ENCODE data around the gene CGNL1. TPM values are rescaled to one million over a fixed set of nuclear protein-coding genes. Genes with fewer than 3 reads are reported as not detected.

Gene CGNL1
- total RNA-seq, 2 donors from 2014 or later, result 82.6 to 98.0 TPM

DNA sequence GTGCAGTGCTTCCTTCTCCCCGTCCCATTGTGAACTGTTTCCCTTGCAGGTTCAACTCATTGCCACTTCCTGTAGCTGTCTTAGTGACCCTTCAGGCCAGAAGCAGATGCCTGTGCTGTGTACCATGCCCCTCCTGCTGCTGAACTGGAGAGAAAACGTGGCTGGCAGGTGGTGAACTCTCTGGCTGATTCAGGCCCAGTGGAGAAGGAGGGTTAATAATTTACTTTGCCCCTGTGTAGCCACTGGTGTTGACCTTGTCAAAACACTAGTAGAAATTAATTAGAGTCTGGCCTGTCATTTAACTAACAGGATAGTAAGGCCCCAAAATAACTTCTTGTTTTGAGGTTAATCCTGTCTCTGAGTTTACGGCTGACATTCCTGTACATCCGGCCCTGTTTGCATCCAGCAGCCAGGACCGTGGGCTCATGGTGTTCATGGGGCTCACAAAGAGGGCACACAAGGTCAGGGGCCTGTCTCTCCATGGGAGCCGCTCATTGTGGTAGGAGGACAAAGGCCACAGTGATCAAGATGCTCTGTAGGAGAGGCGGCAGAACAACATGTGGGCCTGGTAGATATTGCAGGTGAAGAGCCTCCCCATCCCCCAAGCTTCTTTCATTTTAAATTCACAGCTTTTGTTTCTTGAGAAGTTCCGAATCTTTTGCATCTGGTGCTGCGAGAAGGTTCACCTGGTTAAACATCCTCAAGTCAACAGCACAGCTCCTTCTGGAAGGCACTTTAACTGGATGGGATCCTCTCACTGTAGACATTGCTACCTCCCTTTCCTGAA lies 101.6 kb downstream of the CGNL1 start:
- peak; percentile 76 for DNase-seq

DNA sequence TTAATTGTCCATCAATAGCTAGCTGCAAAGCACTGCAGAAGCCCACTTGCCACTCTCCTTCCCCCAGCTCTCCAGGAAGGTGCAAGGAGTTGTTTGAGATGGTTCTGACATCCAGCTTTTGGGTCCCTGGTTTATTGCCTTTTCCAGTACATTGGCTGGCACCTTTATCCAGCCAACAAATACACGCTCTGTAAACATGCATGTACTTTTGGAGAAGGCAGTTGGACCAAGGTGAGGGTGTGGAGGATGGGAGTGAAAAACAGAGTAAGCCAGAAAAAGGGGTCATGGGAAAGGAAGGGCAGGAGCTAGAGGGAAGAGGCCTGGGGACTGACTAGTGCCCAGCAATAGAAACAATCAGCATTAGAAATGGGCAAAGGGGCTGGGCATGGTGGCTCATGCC lies 102.7 kb downstream of the CGNL1 start:
- peaks cover 78% of the 10 kb centered on the region for H3K36me3 ChIP-seq (ENCODE audit: control insufficient read depth, insufficient read depth, low read length)
- TF ChIP-seq, protein P1, sequence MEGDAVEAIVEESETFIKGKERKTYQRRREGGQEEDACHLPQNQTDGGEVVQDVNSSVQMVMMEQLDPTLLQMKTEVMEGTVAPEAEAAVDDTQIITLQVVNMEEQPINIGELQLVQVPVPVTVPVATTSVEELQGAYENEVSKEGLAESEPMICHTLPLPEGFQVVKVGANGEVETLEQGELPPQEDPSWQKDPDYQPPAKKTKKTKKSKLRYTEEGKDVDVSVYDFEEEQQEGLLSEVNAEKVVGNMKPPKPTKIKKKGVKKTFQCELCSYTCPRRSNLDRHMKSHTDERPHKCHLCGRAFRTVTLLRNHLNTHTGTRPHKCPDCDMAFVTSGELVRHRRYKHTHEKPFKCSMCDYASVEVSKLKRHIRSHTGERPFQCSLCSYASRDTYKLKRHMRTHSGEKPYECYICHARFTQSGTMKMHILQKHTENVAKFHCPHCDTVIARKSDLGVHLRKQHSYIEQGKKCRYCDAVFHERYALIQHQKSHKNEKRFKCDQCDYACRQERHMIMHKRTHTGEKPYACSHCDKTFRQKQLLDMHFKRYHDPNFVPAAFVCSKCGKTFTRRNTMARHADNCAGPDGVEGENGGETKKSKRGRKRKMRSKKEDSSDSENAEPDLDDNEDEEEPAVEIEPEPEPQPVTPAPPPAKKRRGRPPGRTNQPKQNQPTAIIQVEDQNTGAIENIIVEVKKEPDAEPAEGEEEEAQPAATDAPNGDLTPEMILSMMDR (conservative IDR thresholded peaks at IDR 0.05), result no peak
- H3K9me3 Mint-ChIP-seq, result no peaks in the 10 kb centered on the region
- H3K4me3 Mint-ChIP-seq, result no peak overlapping the region
- H3K4me1 Mint-ChIP-seq, result peaks cover 47% of the 10 kb centered on the region
- H3K4me1 ChIP-seq (ENCODE audit: control insufficient read depth, insufficient read depth, low read length), result peaks cover 22% of the 10 kb centered on the region
- H3K4me3 ChIP-seq (ENCODE audit: low read length), result no peak overlapping the region
- H3K36me3 Mint-ChIP-seq (ENCODE audit: low read depth), result peaks cover 54% of the 10 kb centered on the region
- no peak for DNase-seq
- H3K9ac ChIP-seq (ENCODE audit: extremely low read depth, low read length, poor library complexity, severe bottlenecking), result no peak overlapping the region
- H3K27me3 ChIP-seq (ENCODE audit: control insufficient read depth, insufficient read depth, low read length, poor library complexity, severe bottlenecking), result no peaks in the 10 kb centered on the region
- WGBS, 2 experiments (ENCODE audit: insufficient coverage in 1 of 2, insufficient read length in 1 of 2), result 80 to 100% methylated on average over 1 of the region's 1 CpG
- no peaks in the 10 kb centered on the region for H3K27me3 Mint-ChIP-seq (ENCODE audit: insufficient read depth)
- H3K27ac ChIP-seq (ENCODE audit: low read depth, low read length), result no peak overlapping the region
- peaks cover 11% of the 10 kb centered on the region for H3K9me3 ChIP-seq (ENCODE audit: control insufficient read depth, low read length)
- peak overlapping the region; percentile 11 for H3K27ac Mint-ChIP-seq

More for the DNA sequence above, 101.6 kb downstream of the CGNL1 start:
- H3K36me3 ChIP-seq (ENCODE audit: control insufficient read depth, insufficient read depth, low read length), result peaks cover 76% of the 10 kb centered on the region
- Mint-ChIP-seq H3K9me3 (no peaks in the 10 kb centered on the region), H3K27me3 (ENCODE audit: insufficient read depth) (no peaks in the 10 kb centered on the region), H3K36me3 (ENCODE audit: low read depth) (peaks cover 57% of the 10 kb centered on the region), H3K4me1 (peaks cover 47% of the 10 kb centered on the region), H3K4me3 (peak overlapping the region; percentile 23), H3K27ac (peak overlapping the region; percentile 92)
- TF ChIP-seq, protein P1 (conservative IDR thresholded peaks at IDR 0.05), result peak; percentile 19
- H3K9me3 ChIP-seq (ENCODE audit: control insufficient read depth, low read length), result peaks cover 11% of the 10 kb centered on the region
- WGBS, 2 experiments (ENCODE audit: insufficient coverage in 1 of 2, insufficient read length in 1 of 2), result 63 to 74% methylated on average over 3 to 9 of the region's 9 CpGs
- no peak overlapping the region for H3K4me3 ChIP-seq (ENCODE audit: low read length)
- H3K4me1 ChIP-seq (ENCODE audit: control insufficient read depth, insufficient read depth, low read length), result peaks cover 22% of the 10 kb centered on the region
- H3K9ac ChIP-seq (ENCODE audit: extremely low read depth, low read length, poor library complexity, severe bottlenecking), result no peak overlapping the region
- H3K27ac ChIP-seq (ENCODE audit: low read depth, low read length), result no peak overlapping the region
- H3K27me3 ChIP-seq (ENCODE audit: control insufficient read depth, insufficient read depth, low read length, poor library complexity, severe bottlenecking), result no peaks in the 10 kb centered on the region

DNA sequence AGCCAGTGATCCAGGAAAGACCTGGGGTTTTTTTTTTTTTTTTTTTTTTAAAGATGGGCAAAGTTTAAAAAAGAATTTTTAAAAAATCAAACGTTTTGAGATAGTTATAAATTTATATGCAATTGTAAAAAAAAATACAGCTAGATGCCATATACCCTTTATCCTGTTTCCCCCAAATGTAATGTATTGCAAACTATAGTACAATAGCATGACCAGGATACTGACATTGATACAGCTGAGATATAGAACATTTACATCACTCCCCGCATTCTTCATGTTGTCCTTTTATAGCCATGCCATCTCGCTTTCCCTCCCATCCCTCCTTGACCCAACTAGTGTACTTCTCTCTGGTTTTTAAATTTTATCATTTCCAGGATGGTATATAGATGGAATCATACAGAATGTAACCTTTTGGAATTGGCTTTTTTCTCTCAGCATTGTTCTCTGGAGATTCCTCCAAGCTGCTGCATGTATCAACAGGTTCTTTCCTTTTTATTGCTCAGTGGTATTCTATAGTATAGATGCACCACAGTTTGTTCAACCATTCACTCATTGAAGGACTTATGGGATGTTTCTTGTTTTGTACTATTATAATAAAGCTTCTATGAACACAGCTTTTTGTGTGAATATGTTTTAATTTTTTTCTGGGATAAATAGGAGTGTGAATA lies 104.9 kb downstream of the CGNL1 start:
- Histone ChIP-seq H3K9ac (ENCODE audit: extremely low read depth, low read length, poor library complexity, severe bottlenecking) (no peak overlapping the region), H3K27me3 (ENCODE audit: control insufficient read depth, insufficient read depth, low read length, poor library complexity, severe bottlenecking) (no peaks in the 10 kb centered on the region), H3K27ac (ENCODE audit: low read depth, low read length) (no peak overlapping the region), H3K9me3 (ENCODE audit: control insufficient read depth, low read length) (peaks cover 11% of the 10 kb centered on the region), H3K36me3 (ENCODE audit: control insufficient read depth, insufficient read depth, low read length) (peaks cover 68% of the 10 kb centered on the region), H3K4me3 (ENCODE audit: low read length) (no peak overlapping the region), H3K4me1 (ENCODE audit: control insufficient read depth, insufficient read depth, low read length) (peaks cover 22% of the 10 kb centered on the region)
- TF ChIP-seq, protein P1 (conservative IDR thresholded peaks at IDR 0.05), result no peak
- Mint-ChIP-seq H3K36me3 (ENCODE audit: low read depth) (peaks cover 47% of the 10 kb centered on the region), H3K9me3 (no peaks in the 10 kb centered on the region), H3K4me3 (no peak overlapping the region), H3K27me3 (ENCODE audit: insufficient read depth) (no peaks in the 10 kb centered on the region), H3K27ac (no peak overlapping the region), H3K4me1 (peaks cover 43% of the 10 kb centered on the region)
- DNase-seq, result no peak
- 98 to 100% methylated on average over 1 to 2 of the region's 3 CpGs for WGBS, 2 experiments (ENCODE audit: insufficient coverage in 1 of 2, insufficient read length in 1 of 2)

Measured in endodermal cell (in vitro differentiated cells).